CD4-positive, alpha-beta memory T cell (primary cell): ENCODE data around the gene HEYL. TPM values are rescaled to one million over a fixed set of nuclear protein-coding genes. Genes with fewer than 3 reads are reported as not detected.

Experiments used
- CTCF ChIA-PET: fragments of 350-600 bp; sonication (Branson Sonifier 250); formaldehyde crosslinking; loops from one replicate; lab custom pipeline; 2021; ENCODE audit warnings: inconsistent platforms; ENCODE audit not compliant: partially characterized antibody; lab: Charles Lee
- POLR2A ChIA-PET: fragments of 350-600 bp; sonication (Branson Sonifier 250); formaldehyde crosslinking; loops from one replicate; lab custom pipeline; 2021; ENCODE audit not compliant: partially characterized antibody; lab: Charles Lee
- DNase-seq, 5 donors: peaks; one replicate each; pipeline versions ENCODE4 v3.0.0 to v3.0.0-alpha.2; 2020 to 2022; ENCODE audit warnings: mixed read lengths in 1 of 5
- H3K27ac ChIP-seq: one replicate; pipeline ENCODE4 v1.7.0; 2013; ENCODE audit warnings: low read depth, low read length
- H3K27me3 ChIP-seq: 2 replicates; pipeline ENCODE4 v1.7.0; 2013; ENCODE audit warnings: mild to moderate bottlenecking, low read length, moderate library complexity; ENCODE audit not compliant: insufficient read depth
- H3K36me3 ChIP-seq: 2 replicates; pipeline ENCODE4 v1.7.0; 2013; ENCODE audit warnings: mild to moderate bottlenecking, low read length, moderate library complexity; ENCODE audit not compliant: insufficient read depth
- H3K4me1 ChIP-seq: 2 replicates; pipeline ENCODE4 v1.7.0; 2013; ENCODE audit warnings: mild to moderate bottlenecking, low read length, moderate library complexity; ENCODE audit not compliant: insufficient read depth
- H3K4me3 ChIP-seq, 2 donors: one replicate each; pipeline ENCODE4 v1.7.0; 2013; ENCODE audit warnings: low read length in 2 of 2, mild to moderate bottlenecking in 1 of 2
- H3K9me3 ChIP-seq, 2 donors: one replicate each; pipeline ENCODE4 v1.7.0; 2013; ENCODE audit warnings: low read length in 2 of 2, control low read depth in 1 of 2; ENCODE audit not compliant: control insufficient read depth in 1 of 2
- H3K27ac Mint-ChIP-seq, 7 donors: one replicate each; pipeline ENCODE4 v1.8.0; 2020 to 2021; ENCODE audit warnings: mixed read lengths in 7 of 7, mild to moderate bottlenecking in 6 of 7, inconsistent platforms in 3 of 7, moderate library complexity in 3 of 7
- H3K27me3 Mint-ChIP-seq, 2 donors: one replicate each; pipeline ENCODE4 v1.8.0; 2020 to 2021; ENCODE audit warnings: mixed read lengths in 2 of 2
- H3K36me3 Mint-ChIP-seq, 2 donors: one replicate each; pipeline ENCODE4 v1.8.0; 2020 to 2021; ENCODE audit warnings: mixed read lengths in 2 of 2, inconsistent platforms in 1 of 2, mild to moderate bottlenecking in 1 of 2
- H3K4me1 Mint-ChIP-seq, 4 donors: one replicate each; pipeline ENCODE4 v1.8.0; 2020 to 2021; ENCODE audit warnings: mixed read lengths in 4 of 4, mild to moderate bottlenecking in 1 of 4
- H3K4me3 Mint-ChIP-seq, 8 donors: one replicate each; pipeline ENCODE4 v1.8.0; 2020 to 2021; ENCODE audit warnings: mixed read lengths in 8 of 8, mild to moderate bottlenecking in 7 of 8, moderate library complexity in 6 of 8, inconsistent platforms in 3 of 8
- H3K9me3 Mint-ChIP-seq, 8 donors: one replicate each; pipeline ENCODE4 v1.8.0; 2020 to 2021; ENCODE audit warnings: mixed read lengths in 8 of 8, mild to moderate bottlenecking in 5 of 8, inconsistent platforms in 3 of 8, moderate library complexity in 1 of 8
- intact Hi-C: fragments of 100-400 bp; cut with micrococcal nuclease; formaldehyde crosslinking; loops from one replicate; pipeline ENCODE4 v1.15.1; 2023
- polyA plus RNA-seq, 2 donors: library from polyadenylated mRNA; unstranded; fragments of 300-500 nt; fragmentation: Illumina TruSeq; gene quantifications; one replicate each; pipeline ENCODE4 v1.2.3, GENCODE V29; 2021
- total RNA-seq, 2 experiments: library from RNA; stranded (reverse); gene quantifications; one replicate each; pipeline ENCODE4 v1.2.3, GENCODE V29; 2021

Gene HEYL
- total and polyA plus RNA-seq, 4 experiments from 2014 or later = 0.12 to 0.23 TPM; not detected in 2

- H3K27me3 Mint-ChIP-seq = peaks cover 0 to 2% of the 10 kb centered on the region in 2 donors
- H3K27me3 ChIP-seq = no peaks in the 10 kb centered on the region
- intact Hi-C loops = no loop called here
- H3K4me3 ChIP-seq = no peak overlapping the region
- POLR2A ChIA-PET = interaction anchor here (1.0 to 6.3 kb wide), 2 partner anchors 9 to 14 kb away, joined by 5 to 60 read pairs; partner anchors contain the start of gene HPCAL4
- H3K4me1 ChIP-seq = peaks cover 22% of the 10 kb centered on the region
- no peak overlapping the region for H3K4me3 Mint-ChIP-seq
- H3K4me1 Mint-ChIP-seq = peaks cover 10 to 20% (median 17%) of the 10 kb centered on the region in 4 donors
- no peaks in the 10 kb centered on the region for H3K9me3 Mint-ChIP-seq
- DNase-seq = no peak
- H3K9me3 ChIP-seq = no peaks in the 10 kb centered on the region
- peaks cover 11 to 12% of the 10 kb centered on the region in 2 donors for H3K36me3 Mint-ChIP-seq
- peak overlapping the region in 1 of 7 donors; percentile 57 for H3K27ac Mint-ChIP-seq
- no peaks in the 10 kb centered on the region for H3K36me3 ChIP-seq
- H3K27ac ChIP-seq = no peak overlapping the region
- CTCF ChIA-PET = interaction anchor here (1.0 to 2.2 kb wide), 2 partner anchors 13 to 19 kb away, joined by 3 to 8 read pairs; partner anchors contain the start of gene HPCAL4
Measured at GRCh38 chr1:39677645-39678044, 38.2 kb upstream of the HEYL start.

- H3K27me3 ChIP-seq = peaks cover 2% of the 10 kb centered on the region
- H3K4me3 ChIP-seq = no peak overlapping the region
- intact Hi-C loops = no loop called here
- no peaks in the 10 kb centered on the region for H3K9me3 ChIP-seq
- H3K4me3 Mint-ChIP-seq = no peak overlapping the region
- no peaks in the 10 kb centered on the region for H3K27me3 Mint-ChIP-seq
- no peak overlapping the region for H3K27ac ChIP-seq
- CTCF ChIA-PET = interaction anchor here (1.0 to 2.2 kb wide), 2 partner anchors 13 to 18 kb away, joined by 3 to 8 read pairs; partner anchors contain the start of gene HPCAL4
- H3K36me3 Mint-ChIP-seq = peaks cover 8 to 9% of the 10 kb centered on the region in 2 donors
- no peaks in the 10 kb centered on the region for H3K36me3 ChIP-seq
- no peak overlapping the region for H3K27ac Mint-ChIP-seq
- H3K4me1 Mint-ChIP-seq = peaks cover 8 to 16% (median 15%) of the 10 kb centered on the region in 4 donors
- H3K9me3 Mint-ChIP-seq = no peaks in the 10 kb centered on the region
- H3K4me1 ChIP-seq = peaks cover 23% of the 10 kb centered on the region
- POLR2A ChIA-PET = interaction anchor here (6.3 kb wide), 1 partner anchor 14 kb away, joined by 60 read pairs; the partner anchor contains the start of gene HPCAL4
- no peak for DNase-seq
Measured at GRCh38 chr1:39676948-39677548, 37.6 kb upstream of the HEYL start.

GRCh38 chr1:39675220-39675619 lies 35.8 kb upstream of the HEYL start:
- no peak overlapping the region for H3K27ac ChIP-seq
- H3K4me3 ChIP-seq = no peak overlapping the region
- H3K9me3 ChIP-seq = no peaks in the 10 kb centered on the region
- peaks cover 22% of the 10 kb centered on the region for H3K4me1 ChIP-seq
- intact Hi-C loops = no loop called here
- Mint-ChIP-seq H3K36me3 (peaks cover 2 to 8% of the 10 kb centered on the region in 2 donors), H3K4me1 (peaks cover 4 to 7% (median 5%) of the 10 kb centered on the region in 4 donors), H3K9me3 (no peaks in the 10 kb centered on the region), H3K4me3 (no peak overlapping the region), H3K27ac (no peak overlapping the region), H3K27me3 (peaks cover 2 to 9% of the 10 kb centered on the region in 2 donors)
- no peak for DNase-seq
- H3K36me3 ChIP-seq = no peaks in the 10 kb centered on the region
- POLR2A ChIA-PET = interaction anchor here (7.5 kb wide), 1 partner anchor 17 kb away, joined by 62 read pairs; the partner anchor contains the start of gene HPCAL4
- CTCF ChIA-PET = interaction anchor here (1.9 to 2.4 kb wide), 2 partner anchors 9 to 18 kb away, joined by 6 to 7 read pairs; no protein-coding TSS in a partner anchor
- H3K27me3 ChIP-seq = peaks cover 17% of the 10 kb centered on the region

- Mint-ChIP-seq H3K27me3 (peaks cover 13 to 14% of the 10 kb centered on the region in 2 donors), H3K4me3 (peak overlapping the region in 2 of 8 donors; percentile 26 to 57), H3K4me1 (peaks cover 0 to 7% (median 5%) of the 10 kb centered on the region in 4 donors), H3K36me3 (no peaks in the 10 kb centered on the region), H3K9me3 (no peaks in the 10 kb centered on the region), H3K27ac (no peak overlapping the region)
- POLR2A ChIA-PET = interaction anchor here (1.6 to 7.5 kb wide), 3 partner anchors 19 to 47 kb away, joined by 4 to 62 read pairs (median 6); partner anchors contain the start of gene HPCAL4
- DNase-seq = no peak
- no peak overlapping the region for H3K4me3 ChIP-seq
- CTCF ChIA-PET = interaction anchor here (0.9 to 6.9 kb wide), 19 partner anchors 8 to 94 kb away, joined by 3 to 103 read pairs (median 6); partner anchors contain the start of gene HPCAL4
- no peaks in the 10 kb centered on the region for H3K9me3 ChIP-seq
- no peak overlapping the region for H3K27ac ChIP-seq
- no peaks in the 10 kb centered on the region for H3K36me3 ChIP-seq
- peaks cover 18% of the 10 kb centered on the region for H3K4me1 ChIP-seq
- intact Hi-C loops = no loop called here
- H3K27me3 ChIP-seq = peaks cover 17% of the 10 kb centered on the region
Measured at GRCh38 chr1:39673215-39673614, 33.8 kb upstream of the HEYL start.

GRCh38 chr1:39672551-39672947 lies 33.1 kb upstream of the HEYL start:
- DNase-seq = peak in 2 of 5 donors; percentile 31 to 36
- Mint-ChIP-seq H3K4me1 (peaks cover 0 to 7% (median 5%) of the 10 kb centered on the region in 4 donors), H3K36me3 (no peaks in the 10 kb centered on the region), H3K27ac (peak overlapping the region in 1 of 7 donors; percentile 11), H3K4me3 (peak overlapping the region; percentile 57 to 78 (median 69)), H3K9me3 (no peaks in the 10 kb centered on the region), H3K27me3 (peaks cover 14 to 16% of the 10 kb centered on the region in 2 donors)
- ChIA-PET POLR2A (interaction anchor here (0.7 to 7.5 kb wide), 7 partner anchors 8 to 66 kb away, joined by 3 to 62 read pairs (median 8); partner anchors contain the start of genes HPCAL4 and PPIE), CTCF (interaction anchor here (0.8 to 6.9 kb wide), 24 partner anchors 7 to 94 kb away, joined by 3 to 103 read pairs (median 6); partner anchors contain the start of gene HPCAL4)
- Histone ChIP-seq H3K27me3 (peaks cover 17% of the 10 kb centered on the region), H3K4me1 (peaks cover 18% of the 10 kb centered on the region), H3K36me3 (no peaks in the 10 kb centered on the region), H3K9me3 (no peaks in the 10 kb centered on the region), H3K4me3 (no peak overlapping the region), H3K27ac (no peak overlapping the region)
- intact Hi-C loops = loop anchor here (1.0 kb wide), 1 partner anchor 48 kb away; no protein-coding TSS in a partner anchor

- Mint-ChIP-seq H3K27ac (peak within 1 kb of the TSS in 1 of 7 donors; percentile 11), H3K9me3 (no peaks in the 10 kb centered on the region), H3K4me1 (peaks cover 0 to 7% (median 5%) of the 10 kb centered on the region in 4 donors), H3K4me3 (peak within 1 kb of the TSS; percentile 57 to 78 (median 69)), H3K36me3 (no peaks in the 10 kb centered on the region), H3K27me3 (peaks cover 14 to 17% of the 10 kb centered on the region in 2 donors)
- no peaks in the 10 kb centered on the region for H3K36me3 ChIP-seq
- CTCF ChIA-PET = interaction anchor here (0.8 to 6.9 kb wide), 23 partner anchors 8 to 93 kb away, joined by 3 to 103 read pairs (median 7); partner anchors contain the start of gene HPCAL4
- peaks cover 17% of the 10 kb centered on the region for H3K27me3 ChIP-seq
- H3K4me1 ChIP-seq = peaks cover 18% of the 10 kb centered on the region
- peak in 3 of 5 donors; percentile 25 to 34 (median 31) for DNase-seq
- intact Hi-C loops = loop anchor here (1.0 kb wide), 1 partner anchor 48 kb away; no protein-coding TSS in a partner anchor
- no peaks in the 10 kb centered on the region for H3K9me3 ChIP-seq
- H3K27ac ChIP-seq = no peak within 1 kb of the TSS
- POLR2A ChIA-PET = interaction anchor here (0.7 to 7.5 kb wide), 7 partner anchors 9 to 67 kb away, joined by 3 to 62 read pairs (median 8); partner anchors contain the start of genes HPCAL4 and PPIE
- no peak within 1 kb of the TSS for H3K4me3 ChIP-seq
Measured at GRCh38 chr1:39671793-39672550, 32.5 kb upstream of the HEYL start, which contains the start of gene NT5C1A. TSS of gene NT5C1A (minus strand) at chr1:39672107. CDS start at chr1:39672038, 69 bp downstream.
